Stimulated activated CD4-positive, alpha-beta T cell treated with anti-CD3 and anti-CD28 coated beads, Interleukin-12 subunit alpha, Interleukin-12 subunit beta, amount 100 ng/mL, for 4 hours (primary cell): ENCODE data around the gene ZNF71.

Source experiments
- DNase-seq: peaks from one replicate; pipeline ENCODE4 v3.0.0-alpha.2; 2020

Gene ZNF71

GRCh38 chr19:56594783-56595547, at the start of gene ZNF71:
Gene ZNF71, plus strand, starts transcription at chr19:56595302. Its CDS starts 6,257 bp downstream, at chr19:56601559.
- peak; percentile 88 for DNase-seq

GRCh38 chr19:56547535-56547934, 47.6 kb upstream of the ZNF71 start:
- no peak for DNase-seq

GRCh38 chr19:56554272-56554869, 40.7 kb upstream of the ZNF71 start:
- DNase-seq: no peak

- DNase-seq: no peak
Measured at GRCh38 chr19:56562766-56563165, 32.3 kb upstream of the ZNF71 start.

GRCh38 chr19:56566904-56567273, 28.2 kb upstream of the ZNF71 start:
- DNase-seq: peak; percentile 43

GRCh38 chr19:56567274-56568120, 27.6 kb upstream of the ZNF71 start, which contains the start of gene ZNF470:
Gene ZNF470, plus strand, starts transcription at chr19:56567468. Its CDS starts 2,844 bp downstream, at chr19:56570312.
- DNase-seq: peak; percentile 85

- no peak for DNase-seq
Measured at GRCh38 chr19:56572589-56572988, 22.5 kb upstream of the ZNF71 start.

GRCh38 chr19:56573914-56574313, 21.2 kb upstream of the ZNF71 start:
- no peak for DNase-seq

GRCh38 chr19:56577719-56578602, 17.1 kb upstream of the ZNF71 start:
- DNase-seq: no peak

GRCh38 chr19:56594446-56594782, 688 bp upstream of the ZNF71 start:
- no peak for DNase-seq

- no peak for DNase-seq
Measured at GRCh38 chr19:56595548-56595899, 422 bp downstream of the ZNF71 start.

- no peak for DNase-seq
Measured at GRCh38 chr19:56596676-56597075, 1.6 kb downstream of the ZNF71 start.

- DNase-seq: no peak
Measured at GRCh38 chr19:56597696-56598095, 2.6 kb downstream of the ZNF71 start.

- DNase-seq: no peak
Measured at GRCh38 chr19:56601375-56601774, 6.3 kb downstream of the ZNF71 start.

- no peak for DNase-seq
Measured at GRCh38 chr19:56603829-56604228, 8.7 kb downstream of the ZNF71 start.

- no peak for DNase-seq
Measured at GRCh38 chr19:56608274-56608964, 13.3 kb downstream of the ZNF71 start.

- no peak for DNase-seq
Measured at GRCh38 chr19:56611288-56611687, 16.2 kb downstream of the ZNF71 start.

- no peak for DNase-seq
Measured at GRCh38 chr19:56612737-56613136, 17.6 kb downstream of the ZNF71 start.

- no peak for DNase-seq
Measured at GRCh38 chr19:56613639-56614038, 18.5 kb downstream of the ZNF71 start.

- no peak for DNase-seq
Measured at GRCh38 chr19:56617531-56617930, 22.4 kb downstream of the ZNF71 start.

- no peak for DNase-seq
Measured at GRCh38 chr19:56619121-56619520, 24.0 kb downstream of the ZNF71 start.

- no peak for DNase-seq
Measured at GRCh38 chr19:56622374-56622773, 27.3 kb downstream of the ZNF71 start.
